HepG2 (cell line): ENCODE data around the gene MAN1A1. TPM values are rescaled to one million over a fixed set of nuclear protein-coding genes. Genes with fewer than 3 reads are reported as not detected.

Experiments
- ATAC-seq: fragments of 200-7000 bp; cut with Tn5 transposase; 3 replicates; pipeline ENCODE4 v1.9.1; 2020; ENCODE audit warnings: mild to moderate bottlenecking, moderate library complexity
- BruUV-seq: library from RNA; stranded (reverse); fragments of 400-500 nt; replicated peaks from 2 replicates; lab custom pipeline; 2021; lab: Mats Ljungman, UMichigan
- CTCF ChIA-PET: fragments of 300-600 bp; formaldehyde crosslinking; extraction: SDS; loops from one replicate; lab custom pipeline; 2021; ENCODE audit warnings: low total read pairs, inconsistent platforms, low intra/inter-chr PET ratio; lab: Yijun Ruan, JAX
- POLR2A ChIA-PET: fragments of 350-600 bp; sonication (Branson Sonifier 250); formaldehyde crosslinking; loops from one replicate; lab custom pipeline; 2020; ENCODE audit warnings: antibody characterized with exemption, inconsistent platforms; lab: Yijun Ruan, JAX
- DNase-seq: peaks from one replicate; pipeline ENCODE4 v3.0.0-alpha.2; 2015; ENCODE audit warnings: low spot score
- FAIRE-seq: peaks from 3 replicates; lab custom pipeline; 2011; peaks lifted over from hg19 to GRCh38; lab: Jason Lieb, UNC
- H2AFZ ChIP-seq: one replicate; pipeline ENCODE4 v1.6.1; 2011; ENCODE audit warnings: low read length, inconsistent platforms
- H3K27ac ChIP-seq: fragments of 300-600 bp; 3 replicates; pipeline ENCODE4 v1.8.0; 2011; ENCODE audit warnings: mixed run types, mild to moderate bottlenecking, mixed read lengths, low read length, inconsistent platforms; ENCODE audit not compliant: insufficient read depth; ENCODE audit errors: extremely low read length
- H3K27me3 ChIP-seq, 2 experiments: fragments of 200-600 bp in 1 of 2; 2 replicates in 1 of 2; 3 replicates in 1 of 2; pipeline versions ENCODE4 v1.6.0 to v1.8.0; 2011; ENCODE audit warnings: low read length in 2 of 2, mild to moderate bottlenecking in 2 of 2, moderate library complexity in 2 of 2, inconsistent platforms in 1 of 2; ENCODE audit not compliant: insufficient read depth in 2 of 2, control insufficient read depth in 1 of 2
- H3K36me3 ChIP-seq, 2 experiments: fragments of 200-600 bp in 1 of 2; replicated peaks in 1 of 2; 2 replicates in 1 of 2; 3 replicates in 1 of 2; pipeline versions ENCODE4 v1.5.1 to v1.8.0; 2011; ENCODE audit warnings: low read length in 2 of 2, inconsistent platforms in 1 of 2; ENCODE audit not compliant: insufficient read depth in 2 of 2, control insufficient read depth in 1 of 2
- H3K4me1 ChIP-seq: 2 replicates; pipeline ENCODE4 v1.5.1; 2012; ENCODE audit warnings: low read length, inconsistent platforms; ENCODE audit not compliant: insufficient read depth
- H3K4me2 ChIP-seq: 2 replicates; pipeline ENCODE4 v1.6.0; 2011; ENCODE audit warnings: low read depth, low read length, inconsistent platforms
- H3K4me3 ChIP-seq, 3 experiments: fragments of 200-600 bp in 1 of 3; sonication (generic), shearing (Covaris generic) in 1 of 3; replicated peaks in 1 of 3; 2 replicates each; pipeline ENCODE4 v1.5.1; 2011 to 2016; ENCODE audit warnings: low read length in 3 of 3, inconsistent platforms in 2 of 3, low read depth in 2 of 3, mild to moderate bottlenecking in 2 of 3, control low read depth in 1 of 3, mixed read lengths in 1 of 3; ENCODE audit not compliant: insufficient read depth in 1 of 3
- H3K79me2 ChIP-seq: one replicate; pipeline ENCODE4 v1.6.1; 2011; ENCODE audit warnings: low read length, inconsistent platforms; ENCODE audit not compliant: insufficient read depth
- H3K9ac ChIP-seq: 2 replicates; pipeline ENCODE4 v1.6.0; 2011; ENCODE audit warnings: mild to moderate bottlenecking, low read depth, low read length, inconsistent platforms; ENCODE audit not compliant: insufficient read depth
- H3K9me3 ChIP-seq: 2 replicates; pipeline ENCODE4 v1.5.1; 2012; ENCODE audit warnings: mild to moderate bottlenecking, low read length
- H4K20me1 ChIP-seq: 2 replicates; pipeline ENCODE4 v1.6.0; 2011; ENCODE audit warnings: inconsistent platforms, mild to moderate bottlenecking, low read length, moderate library complexity; ENCODE audit not compliant: insufficient read depth
- KAT7 ChIP-seq: IDR thresholded peaks from 2 replicates; pipeline ENCODE4 v1.6.1; 2018; ENCODE audit warnings: borderline replicate concordance, missing compliant biosample characterization
- KDM4B ChIP-seq: sonication (generic); formaldehyde crosslinking; IDR thresholded peaks from 2 replicates; pipeline ENCODE4 v1.4.0; 2020; ENCODE audit warnings: missing genetic modification reagents
- PHF8 ChIP-seq: sonication (generic); formaldehyde crosslinking; IDR thresholded peaks from 2 replicates; pipeline ENCODE4 v1.5.0; 2020; ENCODE audit warnings: missing genetic modification reagents
- RAD21 ChIP-seq: fragments of 450-650 bp; formaldehyde crosslinking; IDR thresholded peaks from 2 replicates; pipeline ENCODE4 v1.5.0; 2020; ENCODE audit warnings: mild to moderate bottlenecking
- RFXANK ChIP-seq: IDR thresholded peaks from 2 replicates; pipeline ENCODE4 v1.6.1; 2016
- RXRB ChIP-seq: IDR thresholded peaks from 2 replicates; pipeline ENCODE4 v1.6.1; 2016; ENCODE audit warnings: borderline replicate concordance, missing genetic modification reagents, missing compliant biosample characterization
- SMC3 ChIP-seq: IDR thresholded peaks from 2 replicates; pipeline ENCODE4 v1.6.1; 2011; ENCODE audit warnings: low read length, improper control_type of control experiment
- ZNF367 ChIP-seq: sonication (generic); formaldehyde crosslinking; IDR thresholded peaks from 2 replicates; pipeline ENCODE4 v1.4.0; 2020; ENCODE audit warnings: missing genetic modification reagents, borderline replicate concordance
- WGBS: methylation state at CpG from one replicate; pipeline ENCODE4 v1.1.6; 2017; ENCODE audit warnings: low lambda C conversion rate; 5-methylcytosine and 5-hydroxymethylcytosine counted together
- in situ Hi-C: cut with HindIII; loops from 2 replicates; pipeline ENCODE4 v1.10.0; 2017; ENCODE audit warnings: low pct_unique_long_range_greater_than_20kb; ENCODE audit not compliant: extremely low pct_ligation_motif_present
- intact Hi-C: fragments of 100-400 bp; cut with micrococcal nuclease; formaldehyde crosslinking; loops from one replicate; pipeline ENCODE4 v1.10.0; 2022; ENCODE audit not compliant: unreplicated experiment
- polyA plus RNA-seq, 8 experiments: library from polyadenylated mRNA; depleted of rRNA in 3 of 8; stranded (reverse) in 7 of 8; unstranded in 1 of 8; fragments of >200 nt; fragmentation: Illumina TruSeq in 4 of 8; extraction: Trizol in 4 of 8; gene quantifications; 2 replicates each; pipeline versions ENCODE4 v1.2.1 to v1.2.3, GENCODE V29; 2011 to 2016; ENCODE audit warnings: low read depth in 4 of 8, missing spikeins in 1 of 8, mixed read lengths in 1 of 8; ENCODE audit not compliant: insufficient read depth in 1 of 8
- total RNA-seq, 5 experiments: library from RNA; depleted of rRNA; stranded (reverse); fragments of >200 nt; fragmentation: Illumina TruSeq; extraction: Trizol; gene quantifications; 2 replicates each; pipeline ENCODE4 v1.2.3, GENCODE V29; 2016; ENCODE audit warnings: low read depth in 1 of 5
- TF ChIP-seq, protein P1 (sequence below): sonication (generic); formaldehyde crosslinking; IDR thresholded peaks from 2 replicates; pipeline ENCODE4 v1.4.0; 2020; ENCODE audit warnings: missing genetic modification reagents; ENCODE audit errors: not compliant biosample characterization
- TF ChIP-seq, protein P2 (sequence below): sonication (generic); formaldehyde crosslinking; IDR thresholded peaks from 2 replicates; pipeline ENCODE4 v1.5.0; 2020; ENCODE audit warnings: mild to moderate bottlenecking, missing genetic modification reagents, moderate library complexity
- TF ChIP-seq, protein P3 (sequence below), 2 experiments: sonication (generic) in 1 of 2; formaldehyde crosslinking in 1 of 2; IDR thresholded peaks; 2 replicates each; pipeline versions ENCODE4 v1.4.0 to v1.6.1; 2018 to 2020; ENCODE audit warnings: missing genetic modification reagents in 2 of 2, borderline replicate concordance in 1 of 2, low read depth in 1 of 2, mild to moderate bottlenecking in 1 of 2, missing biosample characterization in 1 of 2
- TF ChIP-seq, protein P4 (sequence below): sonication (generic); formaldehyde crosslinking; IDR thresholded peaks from 2 replicates; pipeline ENCODE4 v1.5.0; 2020; ENCODE audit warnings: missing genetic modification reagents

The MAN1A1 gene
- total and polyA plus RNA-seq, 2 of the 13 experiments (the other 11 are each of a cell fraction or from before 2014, with no cell fraction given), result 156 to 236 TPM

DNA sequence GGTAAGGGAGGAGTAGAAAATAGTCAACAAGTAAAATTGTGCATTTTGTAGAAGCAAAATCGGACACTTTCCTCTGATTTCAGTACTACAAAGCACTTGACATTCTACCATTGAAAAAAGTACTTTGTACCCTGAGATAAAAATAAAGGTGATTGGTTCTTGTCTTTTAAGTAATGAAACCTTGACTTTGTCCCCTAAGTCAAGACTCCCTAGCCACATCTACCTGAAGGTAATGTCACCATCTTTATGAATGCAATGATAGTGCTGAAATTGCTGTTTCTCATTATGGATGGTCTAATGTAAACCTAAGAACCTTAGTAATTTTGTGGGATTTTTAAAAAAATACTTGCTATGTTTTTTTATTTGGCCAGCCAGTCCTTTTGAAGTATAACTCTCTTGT lies 2.4 kb upstream of the MAN1A1 start:
- TF ChIP-seq KDM4B (CRISPR knock-in tag), result no peak
- TF ChIP-seq KAT7 (CRISPR knock-in tag), result no peak
- TF ChIP-seq ZNF367 (CRISPR knock-in tag), result no peak
- TF ChIP-seq, protein P1, sequence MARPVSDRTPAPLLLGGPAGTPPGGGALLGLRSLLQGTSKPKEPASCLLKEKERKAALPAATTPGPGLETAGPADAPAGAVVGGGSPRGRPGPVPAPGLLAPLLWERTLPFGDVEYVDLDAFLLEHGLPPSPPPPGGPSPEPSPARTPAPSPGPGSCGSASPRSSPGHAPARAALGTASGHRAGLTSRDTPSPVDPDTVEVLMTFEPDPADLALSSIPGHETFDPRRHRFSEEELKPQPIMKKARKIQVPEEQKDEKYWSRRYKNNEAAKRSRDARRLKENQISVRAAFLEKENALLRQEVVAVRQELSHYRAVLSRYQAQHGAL (CRISPR knock-in tag), result no peak
- TF ChIP-seq PHF8 (CRISPR knock-in tag), result no peak
- peak overlapping the region in 1 of 3 experiments; percentile 9; a peak in 1 of 6 replicates for H3K4me3 ChIP-seq
- H2AFZ ChIP-seq, result no peak overlapping the region
- H3K9ac ChIP-seq, result no peak overlapping the region
- intact Hi-C loops, result loop anchor here (5.0 to 10.0 kb wide), 2 partner anchors 625 to 1473 kb away; no protein-coding TSS in a partner anchor
- ChIA-PET POLR2A (no interaction called here), CTCF (no interaction called here)
- H3K27ac ChIP-seq, result no peak overlapping the region
- H3K4me1 ChIP-seq, result peaks cover 14% of the 10 kb centered on the region
- H3K9me3 ChIP-seq, result no peaks in the 10 kb centered on the region
- no peaks in the 10 kb centered on the region for H3K36me3 ChIP-seq
- ATAC-seq (no peak), FAIRE-seq (no peak), DNase-seq (no peak)
- BruUV-seq, result no TSS peak
- in situ Hi-C loops, result loop anchor here (10.0 kb wide), 1 partner anchor 383 kb away; no protein-coding TSS in a partner anchor
- H3K27me3 ChIP-seq, result no peaks in the 10 kb centered on the region; a peak in 1 of 5 replicates
- peaks cover 5% of the 10 kb centered on the region for H4K20me1 ChIP-seq
- H3K79me2 ChIP-seq, result peaks cover 51% of the 10 kb centered on the region
- 79% methylated on average over 1 of the region's 1 CpG for WGBS
- peak overlapping the region; percentile 83 for H3K4me2 ChIP-seq

DNA sequence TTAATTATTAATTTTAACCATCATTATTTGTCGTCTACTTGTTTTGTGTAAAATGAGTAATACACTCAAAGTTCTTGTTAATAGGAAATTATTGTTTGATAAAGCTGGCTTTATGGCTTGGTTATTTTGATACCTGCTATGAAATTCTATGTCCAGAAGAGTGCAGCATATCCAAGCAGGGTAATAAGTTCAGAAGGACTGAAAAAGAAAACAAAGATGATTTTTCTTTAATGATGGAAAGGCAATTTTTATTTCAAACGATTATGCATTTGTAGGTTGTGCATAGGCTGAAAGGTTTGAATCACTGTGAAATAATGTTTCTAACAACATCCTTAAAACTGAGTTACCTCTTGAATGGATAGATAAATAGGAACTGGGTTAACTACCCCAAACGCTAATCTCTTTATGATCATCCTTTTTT lies 1.4 kb upstream of the MAN1A1 start:
- DNase-seq, result no peak
- TF ChIP-seq, protein P2, sequence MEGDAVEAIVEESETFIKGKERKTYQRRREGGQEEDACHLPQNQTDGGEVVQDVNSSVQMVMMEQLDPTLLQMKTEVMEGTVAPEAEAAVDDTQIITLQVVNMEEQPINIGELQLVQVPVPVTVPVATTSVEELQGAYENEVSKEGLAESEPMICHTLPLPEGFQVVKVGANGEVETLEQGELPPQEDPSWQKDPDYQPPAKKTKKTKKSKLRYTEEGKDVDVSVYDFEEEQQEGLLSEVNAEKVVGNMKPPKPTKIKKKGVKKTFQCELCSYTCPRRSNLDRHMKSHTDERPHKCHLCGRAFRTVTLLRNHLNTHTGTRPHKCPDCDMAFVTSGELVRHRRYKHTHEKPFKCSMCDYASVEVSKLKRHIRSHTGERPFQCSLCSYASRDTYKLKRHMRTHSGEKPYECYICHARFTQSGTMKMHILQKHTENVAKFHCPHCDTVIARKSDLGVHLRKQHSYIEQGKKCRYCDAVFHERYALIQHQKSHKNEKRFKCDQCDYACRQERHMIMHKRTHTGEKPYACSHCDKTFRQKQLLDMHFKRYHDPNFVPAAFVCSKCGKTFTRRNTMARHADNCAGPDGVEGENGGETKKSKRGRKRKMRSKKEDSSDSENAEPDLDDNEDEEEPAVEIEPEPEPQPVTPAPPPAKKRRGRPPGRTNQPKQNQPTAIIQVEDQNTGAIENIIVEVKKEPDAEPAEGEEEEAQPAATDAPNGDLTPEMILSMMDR (CRISPR knock-in tag), result peak; percentile 62
- TF ChIP-seq RAD21 (CRISPR knock-in tag) (peak; percentile 41; the same call in 1 of the 2 replicates), SMC3 (peak; percentile 58), RFXANK (CRISPR knock-in tag) (no peak), RXRB (0 out of 2 replicates have a peak, but pooled peaks have one; percentile 7)
- TF ChIP-seq, protein P3, sequence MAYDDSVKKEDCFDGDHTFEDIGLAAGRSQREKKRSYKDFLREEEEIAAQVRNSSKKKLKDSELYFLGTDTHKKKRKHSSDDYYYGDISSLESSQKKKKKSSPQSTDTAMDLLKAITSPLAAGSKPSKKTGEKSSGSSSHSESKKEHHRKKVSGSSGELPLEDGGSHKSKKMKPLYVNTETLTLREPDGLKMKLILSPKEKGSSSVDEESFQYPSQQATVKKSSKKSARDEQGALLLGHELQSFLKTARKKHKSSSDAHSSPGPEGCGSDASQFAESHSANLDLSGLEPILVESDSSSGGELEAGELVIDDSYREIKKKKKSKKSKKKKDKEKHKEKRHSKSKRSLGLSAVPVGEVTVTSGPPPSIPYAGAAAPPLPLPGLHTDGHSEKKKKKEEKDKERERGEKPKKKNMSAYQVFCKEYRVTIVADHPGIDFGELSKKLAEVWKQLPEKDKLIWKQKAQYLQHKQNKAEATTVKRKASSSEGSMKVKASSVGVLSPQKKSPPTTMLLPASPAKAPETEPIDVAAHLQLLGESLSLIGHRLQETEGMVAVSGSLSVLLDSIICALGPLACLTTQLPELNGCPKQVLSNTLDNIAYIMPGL (CRISPR knock-in tag; IDR thresholded peaks at IDR 0.05; ENCODE audit: borderline replicate concordance in 1 of 2, low read depth in 1 of 2), result peak in 1 of 2 experiments; percentile 71; a peak in 1 of 4 replicates
- TF ChIP-seq, protein P4, sequence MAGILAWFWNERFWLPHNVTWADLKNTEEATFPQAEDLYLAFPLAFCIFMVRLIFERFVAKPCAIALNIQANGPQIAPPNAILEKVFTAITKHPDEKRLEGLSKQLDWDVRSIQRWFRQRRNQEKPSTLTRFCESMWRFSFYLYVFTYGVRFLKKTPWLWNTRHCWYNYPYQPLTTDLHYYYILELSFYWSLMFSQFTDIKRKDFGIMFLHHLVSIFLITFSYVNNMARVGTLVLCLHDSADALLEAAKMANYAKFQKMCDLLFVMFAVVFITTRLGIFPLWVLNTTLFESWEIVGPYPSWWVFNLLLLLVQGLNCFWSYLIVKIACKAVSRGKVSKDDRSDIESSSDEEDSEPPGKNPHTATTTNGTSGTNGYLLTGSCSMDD (CRISPR knock-in tag), result no peak

More for the DNA sequence above, 1.4 kb upstream of the MAN1A1 start:
- WGBS, result 20% methylated on average over 3 of the region's 3 CpGs
- H4K20me1 ChIP-seq, result peaks cover 15% of the 10 kb centered on the region
- no peak for FAIRE-seq
- peaks cover 61% of the 10 kb centered on the region for H3K79me2 ChIP-seq
- ATAC-seq, result no peak
- H2AFZ ChIP-seq, result no peak overlapping the region
- peak overlapping the region; percentile 68 for H3K27ac ChIP-seq
- BruUV-seq, result TSS peak; percentile 47
- H3K9me3 ChIP-seq, result no peaks in the 10 kb centered on the region
- peak overlapping the region; percentile 83 for H3K4me2 ChIP-seq
- H3K36me3 ChIP-seq, result no peaks in the 10 kb centered on the region; a peak in 1 of 5 replicates
- in situ Hi-C loops (loop anchor here (10.0 kb wide), 1 partner anchor 384 kb away; no protein-coding TSS in a partner anchor), intact Hi-C loops (loop anchor here (1.0 to 10.0 kb wide), 3 partner anchors 391 to 1474 kb away; no protein-coding TSS in a partner anchor)
- peak overlapping the region; percentile 89 to 99 (median 99); a peak in 5 of 6 replicates for H3K4me3 ChIP-seq
- H3K27me3 ChIP-seq, result no peaks in the 10 kb centered on the region; a peak in 1 of 5 replicates
- peaks cover 14% of the 10 kb centered on the region for H3K4me1 ChIP-seq
- ChIA-PET CTCF (interaction anchor here (1.4 kb wide), 1 partner anchor 628 kb away, joined by 4 read pairs; no protein-coding TSS in a partner anchor), POLR2A (interaction anchor here (1.0 to 1.4 kb wide), 4 partner anchors 27 to 145 kb away, joined by 3 to 5 read pairs (median 4); no protein-coding TSS in a partner anchor)
- H3K9ac ChIP-seq, result peak overlapping the region; percentile 83
